Tibial nerve (tissue), 3 donors: ENCODE results near the gene CDC20.

Experiments
- CTCF ChIP-seq, 5 experiments: fragments of 200-600 bp in 3 of 5; fragments of 450-650 bp in 2 of 5; sonication (generic) in 3 of 5; IDR thresholded peaks; one replicate each; pipeline ENCODE4 v1.5.1; 2016 to 2019; ENCODE audit warnings: antibody characterized with exemption in 5 of 5, mild to moderate bottlenecking in 3 of 5, moderate library complexity in 2 of 5
- POLR2A ChIP-seq, 2 donors: fragments of 450-650 bp; IDR thresholded peaks; one replicate each; pipeline ENCODE4 v1.6.1; 2017; ENCODE audit warnings: antibody characterized with exemption in 2 of 2, mild to moderate bottlenecking in 2 of 2, moderate library complexity in 2 of 2

- TF ChIP-seq CTCF (IDR thresholded peaks at IDR 0.05) = no peak
- no peak for TF ChIP-seq POLR2A (IDR thresholded peaks at IDR 0.05)
Measured at GRCh38 chr1:43352351-43352705, 6.5 kb upstream of the CDC20 start.
